Measurements from ENCODE around the gene FEN1. TPM values are rescaled to one million over a fixed set of nuclear protein-coding genes. Genes with fewer than 3 reads are reported as not detected.

The FEN1 gene
- total RNA-seq, 2 donors from 2014 or later: 14.4 to 67.9 TPM

- Histone ChIP-seq H3K9ac (ENCODE audit: low read depth in 2 of 2, low read length in 2 of 2) (no peak overlapping the region), H3K9me3 (no peaks in the 10 kb centered on the region), H3K27me3 (no peaks in the 10 kb centered on the region), H3K27ac (no peak overlapping the region), H3K4me3 (no peak overlapping the region), H3K4me1 (no peaks in the 10 kb centered on the region), H3K36me3 (no peaks in the 10 kb centered on the region)
- DNase-seq: no peak
- TF ChIP-seq CTCF (IDR thresholded peaks at IDR 0.05): no peak
- intact Hi-C loops (cut with DNase I): no loop called here
Measured at GRCh38 chr11:61766353-61766841, 26.3 kb upstream of the FEN1 start.

- Histone ChIP-seq H3K27me3 (no peaks in the 10 kb centered on the region), H3K4me3 (no peak overlapping the region), H3K4me1 (no peaks in the 10 kb centered on the region), H3K9me3 (no peaks in the 10 kb centered on the region), H3K27ac (no peak overlapping the region), H3K36me3 (no peaks in the 10 kb centered on the region), H3K9ac (ENCODE audit: low read depth in 2 of 2, low read length in 2 of 2) (no peak overlapping the region)
- TF ChIP-seq CTCF (IDR thresholded peaks at IDR 0.05): no peak
- no peak for DNase-seq
- intact Hi-C loops (cut with DNase I): no loop called here
Measured at GRCh38 chr11:61768376-61769076, 24.2 kb upstream of the FEN1 start.

- no peaks in the 10 kb centered on the region for H3K4me1 ChIP-seq
- no peak overlapping the region for H3K27ac ChIP-seq
- no peaks in the 10 kb centered on the region for H3K9me3 ChIP-seq
- H3K36me3 ChIP-seq: no peaks in the 10 kb centered on the region
- H3K4me3 ChIP-seq: no peak overlapping the region
- no peak for TF ChIP-seq CTCF (IDR thresholded peaks at IDR 0.05)
- intact Hi-C loops (cut with DNase I): no loop called here
- H3K9ac ChIP-seq (ENCODE audit: low read depth in 2 of 2, low read length in 2 of 2): no peak overlapping the region
- H3K27me3 ChIP-seq: no peaks in the 10 kb centered on the region
- no peak for DNase-seq
Measured at GRCh38 chr11:61769169-61769920, 23.4 kb upstream of the FEN1 start.

- intact Hi-C loops (cut with DNase I): no loop called here
- TF ChIP-seq CTCF (IDR thresholded peaks at IDR 0.05): no peak
- Histone ChIP-seq H3K27ac (no peak overlapping the region), H3K4me1 (no peaks in the 10 kb centered on the region), H3K36me3 (no peaks in the 10 kb centered on the region), H3K4me3 (no peak overlapping the region), H3K9me3 (no peaks in the 10 kb centered on the region), H3K27me3 (no peaks in the 10 kb centered on the region), H3K9ac (ENCODE audit: low read depth in 2 of 2, low read length in 2 of 2) (no peak overlapping the region)
- no peak for DNase-seq
Measured at GRCh38 chr11:61769946-61770683, 22.6 kb upstream of the FEN1 start.

GRCh38 chr11:61771195-61771894, 21.4 kb upstream of the FEN1 start:
- intact Hi-C loops (cut with DNase I): no loop called here

More at GRCh38 chr11:61771195-61771894, 21.4 kb upstream of the FEN1 start:
- TF ChIP-seq CTCF (IDR thresholded peaks at IDR 0.05): no peak
- no peak for DNase-seq
- Histone ChIP-seq H3K9me3 (no peaks in the 10 kb centered on the region), H3K27ac (no peak overlapping the region), H3K27me3 (no peaks in the 10 kb centered on the region), H3K9ac (ENCODE audit: low read depth in 2 of 2, low read length in 2 of 2) (no peak overlapping the region), H3K36me3 (no peaks in the 10 kb centered on the region), H3K4me1 (no peaks in the 10 kb centered on the region), H3K4me3 (no peak overlapping the region)

Data from colonic mucosa (tissue), 4 donors.